GM18505 (cell line): ENCODE results near the gene ZNF426.

ENCODE experiments used
- ATAC-seq: cut with Tn5 transposase; IDR thresholded peaks from one replicate; pipeline ENCODE4 v1.9.1; 2021; ENCODE audit not compliant: unreplicated experiment
- POLR2A ChIP-seq: IDR thresholded peaks from 4 replicates; pipeline ENCODE4 v1.6.1; 2011; ENCODE audit warnings: borderline replicate concordance; ENCODE audit not compliant: insufficient read depth, insufficient read length; ENCODE audit errors: extremely low read depth

The ZNF426 gene

DNA sequence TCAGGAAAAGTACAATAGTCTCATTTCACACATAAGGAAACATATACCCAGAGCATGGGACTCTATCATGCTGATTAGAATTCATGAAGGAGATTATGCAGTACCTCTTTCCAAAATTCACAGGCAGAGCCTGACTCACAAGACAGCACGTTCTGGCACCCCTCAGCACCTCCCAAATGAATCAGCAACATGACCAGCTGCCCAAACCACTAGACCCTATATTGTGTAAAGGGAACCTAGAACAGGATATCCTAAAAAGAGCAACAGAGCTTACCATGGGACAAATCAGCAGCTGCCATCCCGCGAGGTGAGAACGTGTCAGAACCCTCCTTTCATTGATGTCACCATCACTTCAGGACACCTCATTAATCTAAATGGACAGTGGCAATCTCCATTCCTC, 2.5 kb downstream of the ZNF426 start:
- ATAC-seq, result no peak
- no peak for TF ChIP-seq POLR2A

DNA sequence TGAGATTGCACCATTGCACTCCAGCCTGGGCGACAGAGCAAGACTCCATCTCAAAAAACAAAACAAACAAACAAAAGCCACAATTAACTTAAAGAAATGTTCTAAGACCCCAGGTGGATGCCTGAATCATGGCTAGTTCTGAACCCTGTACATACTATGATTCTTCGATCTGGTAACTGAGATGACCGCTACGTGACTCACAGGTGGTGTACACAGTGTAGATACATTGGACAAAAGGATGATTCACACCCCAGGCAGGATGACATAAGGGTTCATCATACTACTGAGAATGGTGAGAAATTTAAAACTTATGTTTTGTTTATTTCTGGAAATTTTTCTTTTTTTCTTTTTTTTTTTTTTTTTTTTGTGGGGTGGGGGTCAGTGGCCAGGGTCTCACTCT, 6.5 kb downstream of the ZNF426 start:
- no peak for TF ChIP-seq POLR2A
- no peak for ATAC-seq

DNA sequence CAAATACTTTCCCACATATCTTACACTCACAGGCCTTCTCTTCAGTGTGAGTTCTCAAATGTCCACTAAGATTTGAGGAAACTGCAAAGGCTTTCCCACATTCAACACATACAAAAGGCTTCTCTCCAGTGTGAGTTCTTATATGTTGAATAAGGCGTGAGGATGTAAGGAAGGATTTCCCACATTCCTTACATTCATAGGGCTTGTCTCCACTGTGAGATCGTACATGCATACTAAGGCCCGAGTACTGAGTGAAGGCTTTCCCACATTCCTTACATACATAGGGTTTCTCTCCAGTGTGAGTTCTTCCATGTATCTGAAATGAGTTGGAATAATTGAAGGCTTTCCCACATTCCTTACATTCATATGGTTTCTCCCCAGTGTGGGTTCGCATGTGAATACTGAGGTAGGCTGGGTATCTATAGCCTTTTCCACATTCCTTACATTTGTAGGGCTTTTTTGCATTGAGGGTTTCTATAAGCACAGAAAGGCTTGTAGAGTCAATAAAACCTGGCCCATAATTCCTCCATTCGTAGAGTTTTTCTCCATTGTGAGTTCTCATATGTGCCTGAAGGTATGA, 9.6 kb downstream of the ZNF426 start:
- no peak for ATAC-seq

DNA sequence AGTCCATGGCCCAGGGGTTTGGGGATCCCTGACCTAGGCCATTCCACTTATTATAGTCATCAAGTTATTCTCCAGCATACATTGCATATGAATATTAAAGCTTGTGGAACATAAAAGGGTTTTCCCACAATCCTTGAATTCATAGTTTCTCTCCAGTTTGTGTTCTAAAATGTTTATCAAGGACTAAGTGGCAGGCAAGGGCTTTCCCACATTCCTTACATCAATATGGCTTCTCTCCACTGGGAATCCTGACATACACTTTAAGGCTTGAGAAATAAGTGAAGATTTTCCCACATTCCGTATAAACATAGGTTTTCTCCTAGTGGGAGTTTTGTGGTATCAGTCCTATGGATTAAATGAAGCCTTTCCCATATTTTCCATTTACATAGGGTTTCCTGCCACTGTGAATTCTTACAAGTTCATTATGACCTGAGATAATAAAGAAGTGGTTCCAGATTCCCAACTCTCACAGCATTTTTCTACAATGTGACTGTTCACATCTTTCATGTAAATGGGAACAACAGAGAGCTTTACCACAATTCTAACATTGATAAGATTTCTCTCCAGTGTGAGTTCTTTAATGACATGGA, 14.5 kb downstream of the ZNF426 start:
- ATAC-seq, result no peak
- TF ChIP-seq POLR2A, result no peak

More for the DNA sequence above, 9.6 kb downstream of the ZNF426 start:
- no peak for TF ChIP-seq POLR2A

DNA sequence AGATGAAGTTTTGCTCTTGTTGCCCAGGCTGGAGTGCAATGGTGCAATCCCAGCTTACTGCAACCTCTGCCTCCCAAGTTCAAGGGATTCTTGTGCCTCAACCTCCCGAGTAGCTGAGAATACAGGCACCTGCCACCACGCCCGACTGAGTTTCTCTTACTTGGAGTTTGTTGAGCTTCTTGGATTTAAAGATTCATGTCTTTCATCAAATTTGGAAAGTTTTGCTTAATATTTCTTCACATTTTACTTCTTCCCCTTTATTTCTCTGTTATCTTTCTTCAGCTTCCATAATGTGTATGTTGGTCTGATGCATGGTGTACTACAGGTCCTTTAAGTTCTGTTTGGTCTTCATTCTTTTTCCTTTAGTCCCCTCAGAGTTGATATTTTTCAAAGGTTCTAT, 31.2 kb downstream of the ZNF426 start:
- TF ChIP-seq POLR2A, result no peak
- ATAC-seq, result no peak

DNA sequence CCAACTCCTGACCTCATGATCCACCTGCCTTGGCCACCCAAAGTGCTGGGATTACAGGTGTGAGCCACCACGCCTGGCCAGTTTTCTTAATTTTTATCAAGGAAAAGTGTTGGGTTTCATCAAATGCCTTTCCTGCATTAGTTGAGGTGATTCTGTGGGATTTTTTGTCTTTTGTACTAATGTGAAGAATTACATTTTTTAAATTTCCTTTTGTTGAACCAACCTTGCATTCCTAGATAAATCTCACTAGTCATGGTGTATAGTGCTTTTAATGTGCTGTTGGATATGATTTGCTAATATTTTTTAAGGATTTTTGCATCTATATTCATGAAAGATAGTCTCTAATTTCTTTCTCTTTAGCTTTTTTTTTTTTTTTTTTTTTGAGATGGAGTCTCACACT, 37.6 kb downstream of the ZNF426 start:
- TF ChIP-seq POLR2A, result no peak
- ATAC-seq, result no peak

DNA sequence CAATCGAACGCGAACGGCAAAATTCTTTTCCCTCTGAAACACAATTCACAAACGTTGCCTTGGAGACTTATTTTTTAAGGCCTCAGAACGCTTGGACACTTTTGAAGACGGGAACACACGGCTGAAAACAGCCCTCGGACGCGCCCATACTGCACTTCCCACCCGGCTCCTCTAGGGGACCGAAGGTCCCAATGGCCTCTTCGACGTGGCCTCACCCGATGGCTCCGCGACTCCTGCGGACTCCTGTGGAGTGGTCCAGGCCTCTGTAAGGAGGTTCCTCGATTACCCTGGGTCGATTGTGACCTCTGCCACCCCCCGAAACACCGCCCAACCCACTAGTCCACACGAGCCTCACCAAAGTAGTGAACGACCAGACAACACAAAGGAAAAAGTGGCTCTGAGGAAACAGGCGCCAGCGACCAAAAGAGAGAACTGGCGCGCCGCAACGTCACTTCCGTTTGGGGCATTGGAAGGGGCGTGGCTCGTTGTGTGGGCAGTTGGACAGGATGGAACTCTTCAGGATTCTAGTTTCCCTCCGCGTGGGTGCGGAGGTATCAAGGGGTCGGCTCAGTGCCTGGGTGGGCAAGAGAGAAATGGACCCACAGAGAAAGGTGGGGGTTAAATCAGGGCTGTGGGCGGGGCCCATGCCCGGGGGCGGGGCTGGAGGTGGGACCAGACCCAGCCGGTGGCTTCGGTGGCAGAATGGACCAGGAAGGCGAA, 40.1 kb downstream of the ZNF426 start, which contains the start of gene ZNF560:
Gene ZNF560, minus strand, starts transcription at position 434 of the 720 bp plus-strand sequence. CDS start 23,303 bp downstream, outside the sequence.
- TF ChIP-seq POLR2A, result no peak
- ATAC-seq, result no peak

DNA sequence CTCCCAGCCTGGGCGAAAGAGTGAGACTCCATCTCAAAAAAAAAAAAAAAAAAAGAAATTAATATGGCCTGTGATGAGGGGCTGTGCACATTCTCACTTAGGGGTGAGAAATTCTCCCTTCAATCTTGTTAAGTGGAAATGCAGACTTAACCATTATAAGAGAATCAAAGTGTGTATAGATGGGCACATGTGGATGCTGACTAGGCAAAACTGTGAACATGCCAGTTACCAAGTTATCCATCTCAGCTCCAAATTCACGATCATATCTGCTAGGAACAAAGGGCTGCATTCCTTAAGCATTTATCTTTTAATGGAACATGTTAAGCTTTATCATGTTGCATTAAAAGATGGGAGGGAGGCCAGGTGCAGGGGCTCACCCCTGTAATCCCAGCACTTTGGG, 44.3 kb downstream of the ZNF426 start:
- ATAC-seq, result no peak
- no peak for TF ChIP-seq POLR2A

DNA sequence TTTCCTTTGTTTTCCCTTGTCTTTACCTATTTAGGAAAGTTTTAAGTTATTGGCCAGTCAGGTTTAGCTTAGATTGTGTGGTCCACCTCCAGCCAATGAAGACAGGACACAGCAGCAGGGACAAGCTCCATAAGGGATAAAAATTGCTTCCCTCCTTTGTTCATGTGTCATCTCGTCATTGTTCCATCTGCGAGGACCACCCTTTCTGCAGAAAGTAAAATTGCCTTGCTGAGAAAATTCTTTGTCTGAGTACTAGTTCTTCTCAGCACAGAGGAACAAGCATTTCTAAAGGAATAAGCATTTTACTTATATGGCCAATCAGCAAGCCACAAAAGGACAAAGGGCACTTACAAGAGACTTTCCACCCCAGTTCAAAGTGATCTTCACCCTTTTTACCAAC, 51.4 kb downstream of the ZNF426 start:
- TF ChIP-seq POLR2A, result no peak
- ATAC-seq, result no peak

DNA sequence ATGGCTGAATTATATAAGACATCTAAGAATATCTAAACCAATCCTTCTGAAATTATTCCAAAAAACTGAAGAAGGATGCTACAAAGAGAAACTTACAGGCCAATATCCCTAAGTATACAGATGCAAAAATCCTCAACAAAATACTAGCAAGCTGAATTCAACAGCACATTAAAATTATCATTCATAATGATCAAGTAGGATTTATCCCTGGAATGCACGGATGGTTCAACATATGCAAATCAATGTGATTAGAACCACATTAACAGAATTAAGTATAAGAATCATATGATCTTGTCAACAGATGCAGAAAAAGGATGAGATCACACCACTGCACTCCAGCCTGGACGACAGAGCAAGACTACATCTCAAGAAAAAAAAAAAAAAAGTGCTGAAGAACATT, 53.3 kb downstream of the ZNF426 start:
- TF ChIP-seq POLR2A, result no peak

DNA sequence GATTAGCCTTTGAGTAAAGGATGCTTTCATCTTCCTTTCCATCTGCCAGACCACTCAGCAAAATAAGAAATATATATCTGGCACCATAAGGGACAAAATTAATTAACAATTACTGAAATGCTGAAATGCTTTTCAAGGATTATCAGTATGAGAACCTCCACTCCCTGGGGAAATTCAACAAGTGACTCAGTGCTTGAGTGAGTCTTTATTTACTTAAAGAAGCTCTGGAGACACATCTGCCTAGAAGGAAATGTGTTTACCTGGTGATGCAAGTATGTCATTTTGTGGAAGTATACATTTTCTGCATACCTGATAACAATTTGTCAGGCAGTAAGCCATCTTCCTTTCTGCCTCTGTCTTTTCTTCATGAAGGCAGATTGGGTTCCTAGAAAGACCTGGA, 63.5 kb downstream of the ZNF426 start:
- no peak for ATAC-seq
- no peak for TF ChIP-seq POLR2A

More for the DNA sequence above, 53.3 kb downstream of the ZNF426 start:
- no peak for ATAC-seq
